OCI-M2 (cell line): ENCODE data around the gene CEBPG.

ENCODE experiments used
- DNase-seq: peaks from one replicate; lab custom pipeline; 2025; ENCODE audit not compliant: unreplicated experiment; lab: John Stamatoyannopoulos, UW

CEBPG gene

GRCh38 chr19:33394723-33395560 is 21.4 kb downstream of the CEBPG start:
- DNase-seq = no peak

- DNase-seq = no peak
Measured at GRCh38 chr19:33395561-33396550, 22.3 kb downstream of the CEBPG start.

GRCh38 chr19:33396701-33397535 is 23.4 kb downstream of the CEBPG start:
- no peak for DNase-seq

GRCh38 chr19:33397536-33398360 is 24.2 kb downstream of the CEBPG start:
- DNase-seq = no peak

- no peak for DNase-seq
Measured at GRCh38 chr19:33398361-33399060, 25.0 kb downstream of the CEBPG start.

GRCh38 chr19:33399081-33399744 is 25.7 kb downstream of the CEBPG start:
- DNase-seq = no peak

GRCh38 chr19:33399745-33400681 is 26.5 kb downstream of the CEBPG start:
- DNase-seq = no peak

- DNase-seq = no peak
Measured at GRCh38 chr19:33400856-33401682, 27.6 kb downstream of the CEBPG start.

- DNase-seq = no peak
Measured at GRCh38 chr19:33401683-33402420, 28.3 kb downstream of the CEBPG start.

GRCh38 chr19:33402421-33403220 is 29.1 kb downstream of the CEBPG start:
- no peak for DNase-seq

- DNase-seq = no peak
Measured at GRCh38 chr19:33403221-33403972, 29.9 kb downstream of the CEBPG start.

GRCh38 chr19:33403973-33404304 is 30.4 kb downstream of the CEBPG start:
- DNase-seq = no peak

- no peak for DNase-seq
Measured at GRCh38 chr19:33404506-33405253, 31.2 kb downstream of the CEBPG start.

GRCh38 chr19:33405254-33405552 is 31.7 kb downstream of the CEBPG start:
- no peak for DNase-seq
